Activated CD4-positive, alpha-beta memory T cell treated with anti-CD3 and anti-CD28 coated beads, Interleukin-2, amount 10 ng/mL, durations not matched to agents 7 days and 5 days (primary cell): ENCODE measurements around the gene RBM28. TPM values are rescaled to one million over a fixed set of nuclear protein-coding genes. Genes with fewer than 3 reads are reported as not detected.

Experiments used
- CTCF ChIA-PET: fragments of 350-600 bp; sonication (Branson Sonifier 250); formaldehyde crosslinking; loops from one replicate; lab custom pipeline; 2021; ENCODE audit warnings: antibody characterized with exemption, inconsistent platforms; lab: Charles Lee
- POLR2A ChIA-PET: fragments of 350-600 bp; sonication (Branson Sonifier 250); formaldehyde crosslinking; loops from one replicate; lab custom pipeline; 2021; ENCODE audit warnings: antibody characterized with exemption; lab: Charles Lee
- DNase-seq: peaks from one replicate; pipeline ENCODE4 v3.0.0-alpha.2; 2020
- H3K27ac Mint-ChIP-seq: one replicate; pipeline ENCODE4 v1.8.0; 2021; ENCODE audit warnings: mild to moderate bottlenecking, mixed read lengths
- H3K27me3 Mint-ChIP-seq: one replicate; pipeline ENCODE4 v1.8.0; 2021; ENCODE audit warnings: mixed read lengths
- H3K36me3 Mint-ChIP-seq: one replicate; pipeline ENCODE4 v1.8.0; 2021; ENCODE audit warnings: low read depth, mixed read lengths
- H3K4me1 Mint-ChIP-seq: one replicate; pipeline ENCODE4 v1.8.0; 2021; ENCODE audit warnings: mixed read lengths
- H3K4me3 Mint-ChIP-seq: one replicate; pipeline ENCODE4 v1.8.0; 2021; ENCODE audit warnings: mild to moderate bottlenecking, mixed read lengths
- H3K9me3 Mint-ChIP-seq: one replicate; pipeline ENCODE4 v1.8.0; 2021; ENCODE audit warnings: mixed read lengths
- total RNA-seq, 2 experiments: library from RNA; stranded (reverse); gene quantifications; one replicate each; pipeline ENCODE4 v1.2.3, GENCODE V29; 2021

Gene RBM28
- total RNA-seq, 2 experiments from 2014 or later: 30.7 to 34.8 TPM

DNA sequence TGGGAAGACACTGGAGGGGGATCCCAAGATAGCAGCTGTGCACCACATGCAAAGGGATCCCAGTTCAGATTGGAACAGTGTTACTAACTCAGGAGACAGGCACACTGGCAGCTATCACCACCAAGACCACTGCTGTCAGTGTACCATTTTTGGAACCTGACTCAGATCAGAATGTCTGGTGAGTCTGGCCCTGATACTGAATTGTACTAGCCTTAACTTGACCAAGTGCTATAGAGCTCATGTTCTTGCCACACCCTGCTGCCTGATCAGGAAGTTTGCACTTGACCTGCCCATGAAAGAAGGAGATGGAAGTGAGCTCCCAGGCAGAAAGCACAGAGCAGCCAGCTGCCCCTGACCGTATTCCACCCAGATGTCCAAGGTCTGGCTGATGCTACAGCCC is 22.6 kb upstream of the RBM28 start:
- Mint-ChIP-seq H3K27me3 (peaks cover 61% of the 10 kb centered on the region), H3K27ac (no peak overlapping the region), H3K4me1 (peaks cover 12% of the 10 kb centered on the region), H3K36me3 (no peaks in the 10 kb centered on the region), H3K9me3 (no peaks in the 10 kb centered on the region), H3K4me3 (no peak overlapping the region)
- no peak for DNase-seq
- CTCF ChIA-PET: interaction anchor here (0.6 to 1.0 kb wide), 2 partner anchors 12 to 21 kb away, joined by 5 to 6 read pairs; no protein-coding TSS in a partner anchor
- POLR2A ChIA-PET: no interaction called here

DNA sequence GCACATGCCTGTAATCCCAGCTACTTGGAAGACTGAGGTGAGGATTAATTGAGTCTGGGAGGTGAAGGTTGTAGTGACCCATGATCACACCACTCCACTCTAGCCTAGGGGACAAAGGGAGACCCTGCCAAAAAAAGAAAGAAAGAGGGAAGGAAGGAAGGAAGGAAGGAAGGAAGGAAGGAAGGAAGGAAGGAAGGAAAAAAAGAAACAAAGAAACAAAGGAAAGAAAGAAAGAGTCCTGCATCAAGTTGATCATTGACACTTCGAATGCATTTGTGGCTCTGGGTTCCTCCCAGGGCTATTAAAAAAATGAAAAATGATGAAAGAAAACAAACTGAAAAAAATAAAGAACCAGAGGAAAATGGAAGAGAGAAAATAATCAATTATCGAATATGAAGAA is 21.7 kb upstream of the RBM28 start:
- Mint-ChIP-seq H3K4me1 (peaks cover 18% of the 10 kb centered on the region), H3K27me3 (peaks cover 65% of the 10 kb centered on the region), H3K9me3 (no peaks in the 10 kb centered on the region), H3K36me3 (no peaks in the 10 kb centered on the region), H3K4me3 (no peak overlapping the region), H3K27ac (no peak overlapping the region)
- DNase-seq: no peak
- CTCF ChIA-PET: interaction anchor here (0.6 to 1.0 kb wide), 2 partner anchors 17 to 22 kb away, joined by 4 to 5 read pairs; no protein-coding TSS in a partner anchor
- POLR2A ChIA-PET: no interaction called here

DNA sequence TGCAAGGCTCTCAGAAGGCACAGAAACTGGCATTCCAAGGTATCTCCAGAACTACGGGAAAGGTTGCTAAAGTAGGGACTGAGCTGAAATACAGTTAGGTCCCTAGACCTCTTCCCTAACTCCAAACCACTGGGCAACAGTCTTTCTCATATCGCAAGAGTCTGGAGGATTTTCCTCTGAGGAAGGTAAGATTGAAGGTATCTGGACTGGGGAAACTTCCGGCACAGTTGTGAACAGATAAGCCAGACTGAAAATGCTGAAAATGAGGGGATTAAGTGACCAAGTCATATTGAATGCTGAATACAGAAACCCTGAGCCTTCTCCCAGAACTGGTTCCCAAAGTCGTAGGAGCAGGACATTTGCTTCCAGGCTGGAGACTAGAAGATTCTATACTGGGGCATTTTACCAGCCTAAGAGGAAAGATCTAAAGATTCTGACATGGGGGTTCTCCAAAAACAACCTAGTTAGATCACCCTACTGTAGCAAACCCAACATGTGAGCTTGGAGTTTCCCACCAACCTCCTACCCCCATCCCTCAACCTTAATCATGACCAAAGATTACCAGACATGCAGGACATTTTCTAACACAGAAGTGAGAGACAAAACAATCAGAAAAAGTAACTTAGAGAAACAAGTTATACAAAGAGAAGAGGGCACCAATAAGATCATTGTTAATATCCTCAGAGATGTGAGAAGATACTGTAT is 20.6 kb upstream of the RBM28 start:
- H3K27ac Mint-ChIP-seq: no peak overlapping the region
- no peak overlapping the region for H3K4me3 Mint-ChIP-seq
- DNase-seq: no peak

DNA sequence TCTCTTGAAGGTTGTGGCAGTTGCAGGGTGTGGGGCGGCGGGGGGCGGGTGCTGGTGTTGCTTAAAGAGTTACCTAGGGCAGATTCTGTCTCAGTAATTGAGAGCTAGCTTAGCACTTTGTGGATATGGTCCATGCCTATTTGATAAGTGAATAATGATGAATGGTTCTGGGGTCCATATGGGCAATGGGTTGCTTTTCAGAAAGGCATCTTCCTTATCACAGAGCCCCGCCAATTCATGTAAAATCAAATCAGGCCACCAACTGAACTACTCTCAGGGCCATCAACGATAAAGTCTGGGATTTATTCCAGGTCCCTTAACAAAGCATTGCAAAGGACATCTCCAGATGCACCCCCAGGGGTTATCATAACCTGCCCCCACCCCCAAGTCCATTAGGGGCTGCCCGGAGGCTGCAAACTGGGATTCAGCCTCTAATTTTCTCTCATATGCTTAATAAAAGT is 19.6 kb upstream of the RBM28 start:
- DNase-seq: no peak
- H3K9me3 Mint-ChIP-seq: no peaks in the 10 kb centered on the region
- H3K36me3 Mint-ChIP-seq: no peaks in the 10 kb centered on the region
- POLR2A ChIA-PET: interaction anchor here (0.5 kb wide), 1 partner anchor 44 kb away, joined by 3 read pairs; no protein-coding TSS in a partner anchor
- H3K27me3 Mint-ChIP-seq: peaks cover 77% of the 10 kb centered on the region
- H3K4me3 Mint-ChIP-seq: no peak overlapping the region
- H3K27ac Mint-ChIP-seq: no peak overlapping the region
- CTCF ChIA-PET: interaction anchor here (0.7 to 1.7 kb wide), 3 partner anchors 15 to 25 kb away, joined by 3 to 8 read pairs (median 3); no protein-coding TSS in a partner anchor
- H3K4me1 Mint-ChIP-seq: peaks cover 18% of the 10 kb centered on the region

More for the DNA sequence above, 20.6 kb upstream of the RBM28 start:
- peaks cover 69% of the 10 kb centered on the region for H3K27me3 Mint-ChIP-seq
- no peaks in the 10 kb centered on the region for H3K9me3 Mint-ChIP-seq
- no peaks in the 10 kb centered on the region for H3K36me3 Mint-ChIP-seq
- peaks cover 18% of the 10 kb centered on the region for H3K4me1 Mint-ChIP-seq
- ChIA-PET POLR2A (no interaction called here), CTCF (no interaction called here)

DNA sequence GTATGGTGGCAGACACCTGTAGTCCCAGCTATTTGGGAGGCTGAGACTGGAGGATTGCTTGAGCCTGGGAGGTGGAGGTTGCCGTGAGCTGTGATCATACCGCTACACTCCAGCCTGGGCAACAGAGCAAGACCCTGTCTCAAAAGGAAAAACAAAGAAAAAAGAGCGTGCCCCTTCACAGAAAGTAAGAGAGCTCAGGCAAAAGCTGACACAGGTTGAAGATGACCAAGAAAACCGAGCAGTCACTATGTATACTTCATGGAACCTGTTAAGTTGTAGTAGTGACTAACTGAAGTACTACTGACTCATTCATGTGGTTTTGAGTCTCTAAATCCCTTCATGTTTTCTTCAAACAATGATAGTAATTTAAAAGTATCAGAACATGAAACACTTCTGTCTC is 19.0 kb upstream of the RBM28 start:
- H3K36me3 Mint-ChIP-seq: no peaks in the 10 kb centered on the region
- H3K4me1 Mint-ChIP-seq: peaks cover 18% of the 10 kb centered on the region
- no peak for DNase-seq
- no peak overlapping the region for H3K27ac Mint-ChIP-seq
- POLR2A ChIA-PET: no interaction called here
- H3K4me3 Mint-ChIP-seq: peak overlapping the region; percentile 23
- H3K9me3 Mint-ChIP-seq: no peaks in the 10 kb centered on the region
- peaks cover 78% of the 10 kb centered on the region for H3K27me3 Mint-ChIP-seq
- CTCF ChIA-PET: interaction anchor here (0.7 to 1.7 kb wide), 5 partner anchors 15 to 99 kb away, joined by 3 to 8 read pairs (median 3); no protein-coding TSS in a partner anchor

DNA sequence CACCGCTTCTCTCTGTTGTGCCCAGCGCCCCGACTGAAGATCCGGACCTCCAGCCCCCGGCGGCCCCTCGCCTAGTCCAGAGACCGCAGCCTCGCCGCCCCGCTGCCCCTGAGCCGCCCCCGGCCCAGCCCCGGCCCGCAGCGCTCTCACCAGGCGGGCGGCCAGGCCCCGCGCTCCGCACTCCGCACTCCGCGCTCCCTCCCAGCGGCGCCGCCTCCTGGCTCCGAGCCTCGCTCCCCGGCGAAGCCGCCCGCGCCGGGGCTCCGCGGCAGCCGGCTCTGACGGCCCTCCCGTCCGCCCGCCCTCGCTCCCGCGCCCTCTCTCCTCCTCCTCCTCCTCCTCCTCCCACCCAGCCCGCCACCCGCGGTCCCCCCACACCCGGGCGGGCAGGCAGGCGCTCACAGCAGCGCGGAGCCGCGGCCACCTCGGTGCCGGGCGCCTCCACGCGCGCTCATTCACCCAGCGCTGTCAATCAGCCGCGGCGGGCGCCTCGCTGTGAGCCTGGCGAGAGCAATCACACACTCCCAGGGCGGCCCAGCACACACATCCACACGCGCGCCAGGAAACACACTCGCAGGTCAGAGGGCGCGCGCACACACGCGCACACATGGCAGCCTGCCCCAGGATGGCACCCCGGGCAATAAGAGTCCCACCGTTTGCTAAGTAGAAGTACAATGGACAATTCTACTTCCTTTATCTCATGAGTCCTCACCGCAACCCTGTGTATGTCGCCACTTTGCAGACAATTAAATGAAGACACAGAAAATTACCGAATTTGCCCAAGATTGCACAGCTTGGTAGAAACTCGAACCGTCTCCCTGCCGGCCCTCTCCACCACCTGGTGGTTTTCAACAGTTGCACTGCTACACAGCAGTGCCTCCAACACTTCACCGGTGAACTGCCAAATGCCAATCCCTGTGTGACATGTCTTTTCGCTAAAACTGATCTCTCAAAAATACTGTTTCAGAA is 18.0 kb upstream of the RBM28 start, which contains the start of gene PRRT4:
PRRT4 (minus strand) TSS at position 280 of the 969 bp plus-strand sequence.
- H3K4me3 Mint-ChIP-seq: peak within 1 kb of the TSS; percentile 56

DNA sequence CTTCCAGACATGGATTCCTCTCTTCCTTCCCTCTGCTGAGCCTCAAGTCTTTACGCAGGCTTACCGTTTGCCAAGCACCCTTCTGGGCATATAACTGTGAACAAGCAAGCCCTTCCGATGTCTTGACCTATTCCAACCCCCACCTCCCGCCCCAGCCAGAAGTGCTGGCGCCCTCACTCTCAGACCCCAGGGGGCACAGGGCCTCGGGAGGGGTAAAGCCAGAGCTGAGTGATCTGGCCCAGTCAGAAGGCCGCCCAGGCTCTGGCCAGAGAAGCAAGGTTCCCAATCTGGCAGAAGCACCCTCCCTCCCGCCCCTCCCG is 16.6 kb upstream of the RBM28 start:
- no peaks in the 10 kb centered on the region for H3K36me3 Mint-ChIP-seq
- H3K9me3 Mint-ChIP-seq: no peaks in the 10 kb centered on the region
- POLR2A ChIA-PET: interaction anchor here (0.6 to 0.7 kb wide), 2 partner anchors 165 to 694 kb away, joined by 3 read pairs; partner anchors contain the start of gene TNPO3
- H3K4me1 Mint-ChIP-seq: peaks cover 24% of the 10 kb centered on the region
- peaks cover 67% of the 10 kb centered on the region for H3K27me3 Mint-ChIP-seq
- H3K4me3 Mint-ChIP-seq: no peak overlapping the region
- H3K27ac Mint-ChIP-seq: no peak overlapping the region
- CTCF ChIA-PET: no interaction called here
- no peak for DNase-seq

More for the DNA sequence above, 18.0 kb upstream of the RBM28 start, which contains the start of gene PRRT4:
- H3K9me3 Mint-ChIP-seq: no peaks in the 10 kb centered on the region
- peaks cover 18% of the 10 kb centered on the region for H3K4me1 Mint-ChIP-seq
- no peaks in the 10 kb centered on the region for H3K36me3 Mint-ChIP-seq
- POLR2A ChIA-PET: no interaction called here
- DNase-seq: peak; percentile 33
- H3K27me3 Mint-ChIP-seq: peaks cover 75% of the 10 kb centered on the region
- no peak within 1 kb of the TSS for H3K27ac Mint-ChIP-seq
- CTCF ChIA-PET: interaction anchor here (0.8 to 1.7 kb wide), 3 partner anchors 14 to 100 kb away, joined by 3 to 8 read pairs (median 4); no protein-coding TSS in a partner anchor

DNA sequence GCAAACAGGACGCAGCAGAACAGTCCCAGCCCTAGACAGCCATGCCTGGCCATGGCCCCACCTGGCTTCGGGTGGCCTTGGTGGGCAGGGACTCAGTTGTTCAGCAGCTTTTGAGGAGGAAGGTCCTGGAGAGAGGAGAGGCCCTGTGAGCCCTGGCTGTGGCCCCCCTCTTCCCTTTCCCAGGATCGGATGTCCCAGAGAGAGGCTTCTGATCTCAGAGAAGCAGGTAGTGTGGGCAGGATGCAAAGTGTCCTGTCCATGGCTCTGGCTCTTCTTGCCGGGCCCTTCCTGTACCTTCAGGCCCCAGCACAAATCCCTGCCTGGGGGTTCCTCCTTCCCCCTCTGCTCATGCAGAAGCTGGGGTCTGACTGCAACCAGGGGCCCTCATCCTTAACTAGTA is 16.2 kb upstream of the RBM28 start:
- Mint-ChIP-seq H3K4me3 (no peak overlapping the region), H3K9me3 (no peaks in the 10 kb centered on the region), H3K27me3 (peaks cover 64% of the 10 kb centered on the region), H3K36me3 (no peaks in the 10 kb centered on the region), H3K27ac (no peak overlapping the region), H3K4me1 (peaks cover 24% of the 10 kb centered on the region)
- CTCF ChIA-PET: no interaction called here
- POLR2A ChIA-PET: interaction anchor here (0.6 kb wide), 1 partner anchor 166 kb away, joined by 3 read pairs; no protein-coding TSS in a partner anchor
- no peak for DNase-seq

DNA sequence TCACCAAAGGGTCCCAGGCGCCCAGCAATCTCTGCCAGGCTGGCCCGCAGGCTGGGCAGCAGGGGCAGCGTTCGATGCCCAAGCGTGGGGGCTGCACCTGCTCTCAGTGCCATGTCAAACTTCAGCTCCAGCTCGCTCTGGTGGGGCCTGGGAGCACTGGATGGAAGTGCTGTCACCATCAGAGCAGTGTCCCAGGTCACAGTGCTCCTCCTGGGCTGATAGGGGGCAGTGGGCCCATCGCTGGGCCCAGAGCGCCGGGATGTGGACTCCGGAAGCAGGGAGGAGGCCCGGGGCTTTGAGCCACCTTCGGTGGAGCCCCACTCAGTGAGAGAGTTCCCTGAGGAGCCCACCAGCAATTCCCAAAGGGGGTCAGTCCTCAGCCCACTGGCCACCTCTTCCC is 15.6 kb upstream of the RBM28 start:
- Mint-ChIP-seq H3K27me3 (peaks cover 65% of the 10 kb centered on the region), H3K9me3 (no peaks in the 10 kb centered on the region), H3K4me1 (peaks cover 24% of the 10 kb centered on the region), H3K36me3 (no peaks in the 10 kb centered on the region), H3K4me3 (no peak overlapping the region), H3K27ac (no peak overlapping the region)
- no peak for DNase-seq
- ChIA-PET POLR2A (no interaction called here), CTCF (no interaction called here)

DNA sequence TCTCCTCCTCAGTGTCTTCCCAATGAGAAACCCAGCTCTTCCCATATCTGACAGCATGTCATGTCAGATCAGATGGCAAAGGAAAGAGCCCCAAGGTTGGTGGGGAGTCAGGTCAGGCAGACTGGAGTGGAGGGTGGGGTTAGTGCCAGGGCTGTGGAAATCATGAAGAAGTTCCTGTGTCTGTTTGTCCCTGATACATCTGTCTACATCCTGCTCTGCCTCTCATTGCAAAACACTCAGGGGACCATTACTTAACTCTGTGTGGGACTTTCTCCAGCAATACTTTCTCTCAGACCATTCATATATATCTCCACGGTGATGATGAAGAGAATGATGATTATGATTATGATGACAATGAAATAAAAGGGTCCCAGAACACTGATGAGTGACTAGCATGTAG is 14.5 kb upstream of the RBM28 start:
- Mint-ChIP-seq H3K27ac (no peak overlapping the region), H3K4me3 (no peak overlapping the region), H3K27me3 (peaks cover 62% of the 10 kb centered on the region), H3K36me3 (no peaks in the 10 kb centered on the region), H3K4me1 (peaks cover 24% of the 10 kb centered on the region), H3K9me3 (no peaks in the 10 kb centered on the region)
- ChIA-PET CTCF (interaction anchor here (0.8 to 1.9 kb wide), 2 partner anchors 11 to 30 kb away, joined by 4 to 13 read pairs; no protein-coding TSS in a partner anchor), POLR2A (interaction anchor here (2.5 kb wide), 1 partner anchor 14 kb away, joined by 8 read pairs; the partner anchor contains the start of gene RBM28)
- DNase-seq: no peak

DNA sequence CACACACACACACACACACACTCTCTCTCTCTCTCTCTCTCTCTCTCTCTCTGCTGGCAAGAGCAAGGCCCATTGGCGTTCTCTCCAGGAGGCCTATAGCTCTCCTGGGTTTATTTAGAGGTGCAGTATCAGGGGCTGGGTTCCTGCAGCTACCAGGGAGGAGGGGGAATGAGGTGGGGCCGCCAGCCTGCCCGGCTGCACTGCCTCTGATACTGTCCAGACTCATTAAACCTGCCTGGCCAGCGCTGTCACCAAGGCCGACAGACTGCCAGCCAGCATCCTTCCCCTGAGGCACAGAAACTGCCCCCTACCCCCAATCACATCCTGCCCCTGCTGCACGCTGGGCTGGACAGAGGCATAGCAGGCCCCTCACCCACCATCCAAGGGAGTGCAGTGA is 13.5 kb upstream of the RBM28 start:
- DNase-seq: no peak
- ChIA-PET CTCF (interaction anchor here (1.0 to 1.9 kb wide), 3 partner anchors 10 to 71 kb away, joined by 4 to 13 read pairs (median 4); no protein-coding TSS in a partner anchor), POLR2A (interaction anchor here (2.5 kb wide), 1 partner anchor 13 kb away, joined by 8 read pairs; the partner anchor contains the start of gene RBM28)
- Mint-ChIP-seq H3K27ac (no peak overlapping the region), H3K4me1 (peaks cover 20% of the 10 kb centered on the region), H3K4me3 (no peak overlapping the region), H3K36me3 (no peaks in the 10 kb centered on the region), H3K27me3 (peaks cover 59% of the 10 kb centered on the region), H3K9me3 (no peaks in the 10 kb centered on the region)

DNA sequence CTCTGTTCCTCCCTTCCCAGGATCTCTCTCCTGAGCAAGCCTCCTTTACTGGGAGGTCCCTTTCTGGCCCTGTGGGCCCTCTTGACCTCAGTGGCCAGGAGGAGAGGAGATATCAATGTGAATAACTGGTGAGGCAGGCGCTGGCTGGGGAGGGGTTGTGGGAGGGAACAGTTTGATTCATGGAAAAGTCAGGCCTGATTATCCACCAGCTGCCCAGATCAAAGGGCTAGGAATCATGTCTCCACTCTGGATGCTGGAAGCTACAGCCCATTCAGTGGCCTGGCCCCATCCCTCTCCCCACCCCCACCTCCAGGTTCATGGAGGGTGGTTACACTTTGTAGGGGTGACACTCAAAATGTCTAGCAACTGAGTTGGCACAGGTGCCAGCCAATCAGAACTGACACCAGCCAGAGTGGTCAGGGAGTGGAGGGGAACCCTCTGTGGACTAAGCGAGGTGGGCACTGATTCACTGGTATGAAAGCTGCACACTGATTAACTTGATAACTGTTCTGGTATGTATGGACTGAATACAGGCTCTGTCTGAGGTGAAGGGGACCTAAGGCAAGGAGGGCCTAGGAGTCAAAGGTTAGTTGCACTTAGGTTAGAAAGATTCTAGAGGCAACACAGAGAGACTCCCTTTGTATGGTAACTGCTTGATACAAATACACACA is 13.0 kb upstream of the RBM28 start:
- ChIA-PET POLR2A (interaction anchor here (2.5 kb wide), 1 partner anchor 13 kb away, joined by 8 read pairs; the partner anchor contains the start of gene RBM28), CTCF (interaction anchor here (1.0 to 1.9 kb wide), 4 partner anchors 9 to 71 kb away, joined by 3 to 13 read pairs (median 4); partner anchors contain the start of gene RBM28)
- Mint-ChIP-seq H3K27me3 (peaks cover 54% of the 10 kb centered on the region), H3K27ac (no peak overlapping the region), H3K4me3 (no peak overlapping the region), H3K36me3 (no peaks in the 10 kb centered on the region), H3K4me1 (peaks cover 15% of the 10 kb centered on the region), H3K9me3 (no peaks in the 10 kb centered on the region)
- no peak for DNase-seq
